ENCODE data around the gene FSTL4. TPM values are rescaled to one million over a fixed set of nuclear protein-coding genes. Genes with fewer than 3 reads are reported as not detected.
"Not testable (repeated sequence)": the region's sequence is repeated elsewhere in the genome, so short reads cannot be mapped to it uniquely, and the experiment has no call there.

FSTL4 gene
- polyA plus RNA-seq, 3 donors: 0.76 to 1.8 (median 0.89) TPM

DNA sequence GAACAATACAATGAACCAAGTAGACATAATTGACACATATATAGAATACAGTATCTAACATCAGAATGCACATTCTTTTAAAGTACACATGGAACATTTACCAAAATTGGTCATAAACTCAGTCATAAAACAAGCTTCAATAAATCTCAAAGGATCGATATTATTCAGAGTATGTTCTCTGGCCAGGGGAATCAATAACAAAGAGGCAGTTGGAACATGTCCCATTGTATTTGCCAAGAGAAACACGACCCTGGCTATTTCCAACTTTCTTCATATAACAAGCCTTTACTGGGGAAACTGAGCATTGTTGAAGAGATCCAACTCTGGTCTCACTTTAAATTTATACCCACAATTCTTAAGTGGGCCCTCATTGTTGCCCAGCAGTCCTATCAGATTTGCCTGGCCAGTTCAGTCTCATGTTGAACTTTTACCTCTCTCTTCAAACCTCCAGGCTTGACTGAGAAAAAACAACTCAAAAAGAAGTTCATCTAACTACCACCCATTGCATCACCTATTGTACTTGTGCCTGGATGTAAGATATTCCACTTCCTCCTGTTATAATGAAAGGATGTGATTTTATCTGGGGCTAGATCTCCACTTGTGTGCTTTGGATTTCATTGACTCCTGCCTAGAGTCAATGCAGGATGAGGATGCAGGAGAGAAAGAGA is 398.1 kb downstream of the FSTL4 start:
- DNase-seq (ENCODE audit: low read depth in 3 of 3, low spot score in 2 of 3): no peak

DNA sequence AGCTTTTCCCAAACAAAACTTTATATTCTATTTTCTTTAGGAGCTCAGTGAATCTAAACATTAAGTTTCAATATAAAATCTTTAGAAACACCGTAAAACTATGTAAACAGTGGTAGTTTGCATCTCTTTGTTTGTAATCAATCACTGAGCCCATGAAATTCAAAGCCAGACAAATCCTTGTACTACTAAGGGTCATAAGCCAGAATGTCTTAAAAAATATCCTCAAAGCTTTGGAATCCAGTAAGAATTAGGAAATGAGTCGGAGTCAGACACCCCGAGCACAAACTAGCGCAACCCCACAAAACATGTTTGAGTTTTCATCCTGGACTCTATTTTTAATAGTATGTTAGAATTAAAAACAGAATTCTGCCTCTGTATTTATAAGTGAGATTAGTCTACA is 406.7 kb downstream of the FSTL4 start:
- no peak for DNase-seq (ENCODE audit: low read depth in 3 of 3, low spot score in 2 of 3)

DNA sequence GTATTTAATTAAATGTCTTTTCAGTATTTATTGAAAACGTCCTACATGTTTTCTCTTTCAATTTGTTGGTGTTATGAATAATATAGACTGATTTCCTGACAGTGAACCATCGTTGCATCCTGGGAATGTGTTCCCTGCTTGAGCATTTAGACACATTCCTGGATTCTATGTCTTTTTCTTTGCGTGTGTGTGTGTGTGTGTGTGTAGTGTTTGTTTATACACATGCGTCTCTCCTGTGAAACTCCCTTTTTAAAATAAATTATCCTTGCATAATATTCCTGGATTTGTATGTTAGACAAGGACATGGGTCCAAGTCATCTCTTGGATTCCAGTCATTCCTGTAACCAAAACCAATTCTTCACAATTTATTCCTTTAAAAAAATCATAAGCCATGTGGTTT is 407.1 kb downstream of the FSTL4 start:
- no peak for DNase-seq (ENCODE audit: low read depth in 3 of 3, low spot score in 2 of 3)

DNA sequence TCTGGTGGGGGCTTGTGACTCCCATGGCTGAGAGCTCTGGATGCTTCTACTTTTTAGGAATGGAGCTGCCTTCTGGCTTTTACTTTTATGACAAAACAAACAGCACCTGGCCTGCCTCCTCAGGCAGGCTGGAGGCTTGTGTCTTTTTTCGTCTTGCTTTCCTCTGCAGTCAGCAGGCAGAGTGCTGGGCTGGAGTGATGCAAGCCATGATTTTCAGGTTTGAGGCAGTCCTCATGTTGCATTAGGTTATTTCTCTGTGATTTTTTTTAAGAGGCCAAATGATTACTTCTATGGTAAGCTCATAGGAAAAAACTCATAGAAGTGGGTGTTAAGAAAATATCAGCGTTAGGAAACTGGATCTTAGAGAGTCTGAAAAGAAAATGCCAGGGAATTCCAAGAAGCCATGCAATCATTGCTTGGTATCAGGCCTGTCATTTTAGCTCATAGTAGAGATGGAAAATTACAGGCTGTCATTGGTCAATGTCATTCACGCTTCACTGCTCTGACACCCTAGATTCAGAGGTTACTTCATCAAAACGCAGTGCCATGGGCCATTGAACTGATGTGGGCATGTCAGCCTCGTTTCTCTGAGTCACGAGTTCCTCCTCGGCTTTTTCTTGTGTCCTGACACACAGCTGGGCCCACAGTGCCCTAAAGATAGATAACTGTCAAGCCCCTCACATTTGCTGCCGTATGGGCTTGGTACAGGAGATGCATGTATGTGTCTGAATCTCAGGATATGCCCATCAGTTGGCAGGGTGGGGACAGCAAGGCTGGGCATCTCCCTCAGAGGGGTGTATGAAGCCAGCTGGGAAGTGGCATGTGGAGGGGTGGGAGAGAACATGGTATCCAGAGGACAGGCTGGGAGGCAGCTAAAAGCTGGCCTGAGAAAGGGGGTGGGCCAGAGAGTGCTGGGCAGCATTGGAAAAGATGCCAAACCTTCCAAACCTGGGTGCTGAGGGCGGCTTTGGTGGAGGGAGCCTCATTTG is 408.7 kb downstream of the FSTL4 start:
- no peak for DNase-seq (ENCODE audit: low read depth in 3 of 3, low spot score in 2 of 3)

DNA sequence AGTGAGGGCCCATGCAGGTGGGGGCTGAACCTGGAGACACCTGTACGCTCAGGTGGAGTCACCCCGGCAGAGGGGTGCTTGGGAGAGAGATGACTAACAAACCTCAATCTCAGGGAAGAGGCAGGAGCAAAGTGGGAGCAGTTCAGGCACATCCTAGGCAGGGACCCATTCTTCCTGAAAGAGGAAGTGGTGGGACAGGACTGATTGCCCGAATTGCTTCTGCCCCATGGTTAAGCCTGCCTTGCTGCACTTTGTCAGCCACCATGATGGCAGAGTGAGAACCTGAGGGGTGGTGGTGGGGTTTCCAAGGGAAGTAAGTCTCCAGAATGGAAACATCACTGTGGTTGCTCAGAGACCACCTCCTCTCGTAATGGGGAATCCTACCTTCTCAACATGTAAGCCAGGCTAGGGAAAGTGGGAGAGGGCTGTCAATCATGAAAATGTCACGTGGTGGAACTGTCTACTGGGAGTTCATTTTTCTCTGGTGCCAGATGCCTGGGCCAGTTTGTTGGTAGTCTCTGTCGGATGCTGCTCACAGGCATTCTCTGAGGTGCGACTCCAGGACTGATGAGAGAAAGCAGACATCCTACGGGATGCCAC is 410.2 kb downstream of the FSTL4 start:
- DNase-seq (ENCODE audit: low read depth in 3 of 3, low spot score in 2 of 3): no peak

DNA sequence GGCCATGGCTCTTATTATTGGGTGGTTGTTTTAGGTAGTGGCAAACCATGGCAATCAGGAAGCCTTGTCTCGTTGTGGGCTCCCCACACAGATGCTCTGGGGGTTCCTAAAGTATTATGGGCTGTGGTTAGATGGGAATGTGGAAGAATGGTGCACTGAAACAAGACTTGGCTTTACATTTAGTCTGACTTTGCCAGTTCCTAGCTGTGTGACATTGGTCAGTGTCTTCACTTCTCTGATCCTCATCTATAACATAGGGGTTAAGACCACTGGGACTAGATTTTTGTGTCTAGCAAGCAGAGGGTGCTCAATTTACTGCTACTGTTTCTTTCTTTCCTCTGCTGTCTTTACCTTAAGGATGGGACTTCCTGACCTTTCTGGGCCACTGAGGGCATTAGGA is 411.0 kb downstream of the FSTL4 start:
- DNase-seq (ENCODE audit: low read depth in 3 of 3, low spot score in 2 of 3): no peak

DNA sequence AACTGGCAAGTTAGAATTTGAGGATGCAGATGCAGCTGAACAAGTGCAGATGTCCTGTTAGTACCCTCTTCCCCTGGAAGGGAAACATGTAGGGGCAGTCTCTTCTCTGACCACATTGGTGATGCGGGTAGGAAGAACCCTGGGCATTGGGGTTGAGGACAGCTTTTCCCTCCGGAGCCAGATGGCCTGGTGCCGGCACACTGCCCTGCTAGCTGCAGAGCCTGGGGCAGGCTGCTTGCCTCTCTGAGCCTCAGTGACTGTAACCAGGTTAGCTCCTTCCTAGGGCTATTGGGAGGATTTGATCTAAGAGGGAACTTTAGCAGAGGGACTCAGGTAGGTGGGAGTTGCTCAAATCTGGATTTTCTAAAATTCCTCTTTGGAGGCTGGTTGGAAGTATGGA is 412.1 kb downstream of the FSTL4 start:
- DNase-seq (ENCODE audit: low read depth in 3 of 3, low spot score in 2 of 3): no peak

DNA sequence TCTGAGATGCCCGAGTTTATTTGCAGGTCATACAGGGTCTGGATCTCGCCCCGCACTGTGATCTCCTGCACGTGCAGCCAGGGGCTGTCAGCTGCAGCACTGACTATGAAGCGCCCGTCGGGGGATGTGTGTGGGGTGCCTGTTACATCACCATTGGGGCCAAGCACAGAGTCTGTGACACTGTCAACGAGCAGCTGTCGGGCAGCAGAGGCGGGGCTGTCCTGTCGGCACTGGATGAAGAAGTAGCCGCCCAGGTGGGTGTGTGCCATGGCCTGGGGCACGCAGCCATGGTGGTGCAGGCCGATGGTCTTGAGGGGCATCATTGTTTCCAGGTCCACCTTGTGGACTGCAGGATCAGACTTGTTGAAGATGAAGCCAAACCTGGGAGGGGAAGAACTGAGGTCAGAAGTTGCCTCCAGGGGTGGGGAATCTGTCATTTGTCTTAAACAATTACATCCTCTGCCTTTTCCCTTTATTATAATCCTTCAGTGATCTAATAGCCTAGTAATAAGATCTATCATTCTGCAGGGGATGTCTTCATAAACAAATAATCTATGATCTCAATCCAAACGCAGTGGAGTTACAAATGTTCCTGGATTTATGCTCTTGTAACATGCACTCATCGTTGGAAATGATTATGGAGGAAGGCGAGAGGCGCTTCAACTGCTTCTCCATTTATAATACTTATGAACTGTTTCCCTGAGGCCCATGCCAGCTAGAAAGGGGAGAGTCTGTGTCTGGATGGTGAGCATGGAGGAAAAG is 412.7 kb downstream of the FSTL4 start:
- DNase-seq (ENCODE audit: low read depth in 3 of 3, low spot score in 2 of 3): no peak

DNA sequence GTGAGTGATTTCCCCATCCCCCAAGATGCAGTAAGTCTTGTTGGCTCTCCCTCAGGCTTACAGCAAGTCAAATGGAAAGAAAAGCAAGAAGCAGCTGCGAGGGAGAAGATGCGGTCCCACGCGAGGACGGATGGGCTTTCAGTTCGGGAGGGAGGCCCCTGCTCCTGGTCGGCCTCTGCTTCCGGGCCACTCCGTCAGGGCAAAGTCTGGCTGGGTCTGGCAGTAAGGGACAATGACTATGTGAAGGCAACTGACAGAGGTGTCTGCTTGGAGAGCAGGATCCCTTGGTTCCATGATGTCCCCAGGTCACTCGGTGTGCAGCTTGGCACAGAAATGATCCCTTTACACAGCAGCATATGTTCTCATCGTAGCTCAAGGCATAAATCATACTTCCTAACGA is 413.8 kb downstream of the FSTL4 start:
- DNase-seq (ENCODE audit: low read depth in 3 of 3, low spot score in 2 of 3): no peak

DNA sequence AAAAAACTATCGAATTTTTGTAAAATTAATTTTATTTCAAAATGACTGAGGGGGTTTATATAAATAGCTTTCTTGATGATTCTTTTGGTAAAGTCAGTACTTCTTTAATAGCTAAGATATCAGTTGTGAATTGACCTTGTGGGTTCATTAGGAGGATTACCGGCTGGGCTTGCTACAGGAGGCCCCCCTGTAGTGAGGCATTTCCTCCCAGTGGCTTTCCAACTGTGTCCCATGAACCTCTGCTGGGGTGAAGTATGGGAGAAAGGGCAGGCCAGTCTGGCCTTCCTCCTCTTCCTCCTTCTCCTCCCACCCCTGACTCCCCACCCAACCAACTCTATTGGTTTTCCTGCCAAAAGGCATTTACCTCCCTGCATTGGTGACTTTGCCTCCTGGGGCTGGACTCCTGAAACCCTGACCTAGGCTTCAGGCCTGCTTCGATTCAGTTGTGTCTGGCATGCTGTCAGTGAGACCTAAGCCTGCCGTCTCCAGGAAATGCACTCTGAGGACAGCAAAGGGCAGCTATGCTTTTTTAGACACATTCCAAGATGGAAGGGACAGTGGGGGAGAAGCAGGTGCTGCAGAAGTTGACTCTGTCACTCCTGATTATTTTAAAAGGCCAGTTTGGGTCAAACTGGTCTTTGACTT is 415.8 kb downstream of the FSTL4 start:
- DNase-seq (ENCODE audit: low read depth in 3 of 3, low spot score in 2 of 3): no peak

DNA sequence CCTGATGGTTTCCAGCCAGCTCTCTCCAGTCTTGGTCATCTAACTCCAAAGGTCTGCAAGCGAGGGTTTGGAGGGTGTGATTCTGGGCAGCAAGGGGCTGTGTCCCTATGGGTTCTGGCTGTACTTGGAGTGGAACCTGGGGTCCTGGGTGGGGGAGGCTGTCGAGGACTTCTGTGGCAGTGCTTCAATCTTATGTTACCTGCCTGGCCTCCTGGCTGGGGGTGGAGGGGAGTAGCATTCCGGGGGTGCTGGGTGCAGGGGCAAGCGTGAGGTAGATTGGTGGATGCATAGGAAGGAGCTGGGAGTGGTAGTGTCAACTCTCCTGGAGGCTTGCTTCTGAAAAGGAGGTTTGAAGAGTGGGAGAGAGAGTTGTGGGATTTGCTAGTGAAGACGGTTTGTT is 417.1 kb downstream of the FSTL4 start:
- no peak for DNase-seq (ENCODE audit: low read depth in 3 of 3, low spot score in 2 of 3)

DNA sequence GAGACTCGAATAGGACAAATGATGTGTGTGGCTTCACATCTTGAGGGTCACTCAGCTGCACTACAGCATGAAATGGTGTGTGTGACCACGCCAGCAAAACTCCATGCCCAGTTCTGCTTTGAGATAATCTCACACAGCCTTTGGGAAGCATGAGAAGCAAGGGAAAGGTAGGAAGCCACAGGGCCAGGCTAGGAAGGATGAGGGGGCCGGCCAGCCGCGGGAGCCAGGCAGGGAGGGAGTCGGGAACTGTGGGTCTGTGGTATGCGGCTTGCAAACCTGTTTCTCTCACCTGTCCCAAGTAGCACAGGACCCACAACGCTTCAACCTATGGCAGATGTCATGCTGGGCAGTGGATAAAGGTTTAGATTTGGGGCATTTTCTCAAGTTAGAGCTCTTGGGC is 418.5 kb downstream of the FSTL4 start:
- DNase-seq (ENCODE audit: low read depth in 3 of 3, low spot score in 2 of 3): no peak

DNA sequence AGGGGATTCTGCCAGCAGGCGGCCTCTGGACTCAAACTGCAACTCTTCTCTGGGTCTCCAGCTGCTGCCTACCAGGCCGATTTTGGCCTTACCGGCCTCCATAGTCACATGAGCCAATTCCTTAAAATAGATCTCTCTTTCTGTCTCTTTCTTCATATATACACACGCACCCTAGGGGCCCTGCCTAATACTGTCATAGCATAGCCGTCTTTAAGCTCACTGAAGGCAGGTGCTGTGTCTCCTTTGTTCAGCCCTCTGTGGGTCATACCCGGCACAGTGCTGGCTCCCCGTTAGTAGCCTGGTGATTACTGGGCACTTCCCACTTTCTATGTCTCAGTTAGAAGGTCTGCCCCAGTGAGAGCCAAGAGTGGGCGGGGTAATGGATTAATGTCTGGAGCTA is 419.6 kb downstream of the FSTL4 start:
- no peak for DNase-seq (ENCODE audit: low read depth in 3 of 3, low spot score in 2 of 3)

DNA sequence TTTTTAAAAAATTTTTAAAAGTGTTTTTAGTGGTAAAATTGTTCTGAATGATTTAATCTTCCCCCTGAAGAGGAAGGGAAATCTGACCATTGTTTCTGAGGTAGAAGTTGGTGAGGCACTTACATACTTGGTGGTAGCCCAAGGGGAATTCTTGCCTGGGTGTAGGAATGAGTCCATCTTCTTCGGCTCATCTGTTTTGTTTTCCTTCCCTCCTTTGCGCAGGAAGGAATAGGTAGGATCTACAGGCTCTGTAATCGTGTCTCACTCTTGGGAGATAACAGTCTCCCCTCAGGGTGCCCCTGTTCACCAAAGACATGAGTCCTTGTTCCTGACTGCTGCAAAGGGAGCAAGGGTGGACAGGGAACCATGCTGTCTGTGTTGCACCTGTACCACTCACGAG is 422.5 kb downstream of the FSTL4 start:
- DNase-seq (ENCODE audit: low read depth in 3 of 3, low spot score in 2 of 3): no peak

DNA sequence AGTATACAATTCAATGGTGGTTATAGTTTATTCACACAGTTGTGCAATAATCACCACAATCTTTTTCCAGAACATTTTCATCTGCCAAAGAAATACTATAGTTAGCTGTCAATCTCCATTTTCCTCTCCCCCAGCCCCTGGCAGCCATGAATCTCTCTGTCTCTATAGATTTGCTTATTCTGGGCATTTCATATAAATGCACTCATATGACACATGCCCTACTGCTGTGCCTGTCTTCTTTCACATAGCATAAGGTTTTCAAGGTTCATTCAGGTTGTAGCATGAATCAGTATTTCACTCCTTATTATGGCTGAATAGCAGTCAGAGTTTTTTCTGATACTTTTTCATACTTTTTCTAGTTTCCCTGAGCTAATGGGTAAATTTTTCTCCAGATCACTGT is 432.9 kb downstream of the FSTL4 start:
- DNase-seq (ENCODE audit: low read depth in 3 of 3, low spot score in 2 of 3): no peak

DNA sequence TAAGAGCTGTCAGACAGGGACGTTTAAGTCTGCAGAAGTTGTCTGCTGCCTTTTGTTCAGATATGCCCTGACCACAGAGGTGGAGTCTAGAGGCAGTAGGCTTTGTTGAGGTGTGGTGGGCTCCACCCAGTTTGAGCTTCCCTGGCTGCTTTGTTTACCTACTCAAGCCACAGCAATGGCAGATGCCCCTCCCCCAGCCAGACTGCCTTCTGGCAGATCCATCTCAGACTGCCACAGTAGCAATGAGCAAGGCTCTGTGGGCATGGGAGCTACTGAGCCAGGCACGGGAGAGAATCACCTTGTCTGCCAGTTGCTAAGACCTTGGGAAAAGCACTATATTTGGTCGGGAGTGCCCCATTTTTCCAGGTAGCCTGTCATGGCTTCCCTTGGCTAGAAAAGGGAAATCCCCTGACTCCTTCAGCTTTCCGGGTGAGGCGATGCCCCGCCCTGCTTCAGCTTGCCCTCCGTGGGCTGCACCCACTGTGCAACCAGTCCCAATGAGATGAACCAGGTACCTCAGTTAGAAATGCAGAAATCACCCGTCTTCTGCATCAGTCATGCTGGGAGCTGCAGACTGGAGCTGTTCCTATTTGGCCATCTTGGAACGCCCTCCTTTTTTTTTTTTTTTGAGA is 441.5 kb downstream of the FSTL4 start:
- not testable (repeated sequence) for DNase-seq (ENCODE audit: low read depth in 3 of 3, low spot score in 2 of 3)

DNA sequence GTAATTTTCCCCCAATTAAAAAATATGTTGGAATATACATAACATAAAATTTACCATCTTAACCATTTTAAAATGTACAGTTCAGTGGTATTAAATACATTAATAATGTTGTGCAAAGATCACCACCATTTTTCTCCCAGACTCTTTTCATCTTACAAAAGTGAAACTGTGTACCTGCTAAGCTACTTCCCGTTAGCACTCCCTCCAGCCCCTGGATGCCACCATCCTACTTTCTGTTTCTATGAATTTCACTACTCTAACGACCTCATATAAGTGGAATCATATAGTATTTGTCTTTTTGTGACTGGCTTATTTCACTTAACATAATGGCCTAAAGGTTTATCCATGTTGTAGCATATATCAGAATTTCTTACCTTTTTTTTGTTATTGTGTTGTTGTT is 447.6 kb downstream of the FSTL4 start:
- DNase-seq (ENCODE audit: low read depth in 3 of 3, low spot score in 2 of 3): no peak

DNA sequence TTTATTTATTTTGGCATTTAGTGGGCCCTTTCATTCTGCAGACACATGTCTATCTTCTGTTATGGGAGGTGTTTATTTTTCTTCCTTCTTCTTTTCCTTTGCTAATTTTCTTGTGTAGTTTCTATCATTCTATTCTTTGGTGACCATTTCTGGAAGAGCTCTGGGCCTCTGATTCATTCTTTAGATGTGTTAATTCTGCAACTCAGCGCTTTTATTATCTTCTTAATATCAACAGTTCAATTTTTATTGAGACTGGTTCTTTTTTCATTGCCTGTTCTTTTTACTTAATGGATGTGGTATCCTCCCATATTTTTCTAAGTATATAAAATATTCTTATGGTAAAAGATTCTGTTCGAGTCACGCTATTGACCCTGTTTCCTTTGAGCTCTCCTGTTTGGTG is 448.5 kb downstream of the FSTL4 start:
- DNase-seq (ENCODE audit: low read depth in 3 of 3, low spot score in 2 of 3): no peak

DNA sequence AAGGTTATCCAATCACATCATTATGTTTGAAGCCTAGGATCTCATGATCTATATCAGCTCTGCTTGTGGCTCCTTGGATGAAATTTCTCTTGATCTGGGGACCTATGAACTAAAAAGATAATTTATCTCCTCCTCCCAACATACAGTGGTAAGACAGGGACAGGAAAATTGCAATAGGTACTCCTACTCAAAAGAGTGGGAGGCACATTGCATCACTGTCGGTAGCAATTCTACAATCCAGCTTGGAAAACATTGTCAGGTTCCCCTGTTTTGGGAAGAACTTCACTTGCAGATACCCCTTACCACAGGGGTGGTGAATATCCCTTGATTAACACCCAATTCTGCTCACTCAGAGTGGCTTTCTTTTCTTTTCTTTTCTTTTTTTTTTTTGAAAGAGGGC is 452.8 kb downstream of the FSTL4 start:
- DNase-seq (ENCODE audit: low read depth in 3 of 3, low spot score in 2 of 3): no peak

Measured in right renal cortex interstitium (tissue), 3 donors.